ENCODE measurements around the gene ABHD15.

ABHD15 gene

DNA sequence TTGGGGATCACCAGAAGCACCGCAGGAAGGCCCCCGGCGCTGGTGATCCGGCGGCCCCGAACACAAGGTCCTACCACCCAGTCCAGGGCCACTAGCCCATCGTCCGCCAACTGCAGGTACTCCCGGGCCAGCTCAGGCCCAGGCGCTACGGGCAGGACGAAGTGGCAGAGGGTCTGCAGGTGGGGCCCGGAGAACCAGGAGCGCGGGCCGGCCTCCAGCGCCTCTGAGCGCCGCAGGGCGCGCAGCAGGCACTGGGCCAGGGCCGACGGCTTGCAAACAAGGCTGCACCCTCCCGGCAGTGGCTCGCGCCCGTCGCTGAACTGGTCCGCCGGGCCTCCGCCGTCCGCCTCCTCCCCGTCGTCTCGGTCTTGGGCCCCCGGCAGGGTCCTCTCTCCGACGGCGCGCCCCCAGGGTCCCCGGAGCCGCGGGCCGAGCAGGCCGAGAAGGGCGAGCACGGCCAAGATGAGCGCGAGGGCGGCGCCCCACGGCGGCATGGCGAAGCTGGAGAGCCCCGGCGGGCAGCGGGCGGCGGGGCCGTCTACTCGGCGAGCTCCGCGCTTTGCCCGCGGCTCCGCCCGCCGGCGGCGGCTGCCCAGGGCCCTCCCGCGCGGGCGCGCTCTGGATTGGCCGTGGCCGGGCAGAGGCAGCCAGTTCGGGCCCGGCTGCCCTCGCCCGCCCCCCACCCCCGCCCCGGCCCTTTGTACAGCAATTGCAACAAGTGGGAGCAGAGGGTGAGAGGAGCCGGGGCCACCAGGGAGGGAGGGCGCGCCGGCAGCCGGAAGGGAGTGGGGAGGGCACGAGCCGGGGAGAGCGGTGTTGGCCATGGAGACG is at the start of gene ABHD15:
ABHD15 (minus strand) TSS at position 565 of the 831 bp plus-strand sequence; CDS start at position 494, 71 bp downstream.
- H3K27ac ChIP-seq: peak within 1 kb of the TSS; percentile 98
- peak; percentile 77 for DNase-seq (ENCODE audit: low spot score)
- ChIA-PET CTCF (interaction anchor here (0.6 to 1.5 kb wide), 5 partner anchors 22 to 197 kb away, joined by 3 to 7 read pairs (median 3); partner anchors contain the start of gene ANKRD13B), POLR2A (ENCODE audit: low non-redundant PET) (interaction anchor here (1.0 kb wide), 1 partner anchor 175 kb away, joined by 4 read pairs; no protein-coding TSS in a partner anchor)
- TF ChIP-seq CTCF (conservative IDR thresholded peaks at IDR 0.05; ENCODE audit: low read depth): no peak

GRCh38 chr17:29615492-29616299 is 48.9 kb upstream of the ABHD15 start:
- CTCF ChIA-PET: interaction anchor here (3.8 kb wide), 1 partner anchor 23 kb away, joined by 45 read pairs; the partner anchor contains the start of gene ANKRD13B
- peak overlapping the region; percentile 50 for H3K27ac ChIP-seq
- POLR2A ChIA-PET (ENCODE audit: low non-redundant PET): no interaction called here
- peak; percentile 87 for DNase-seq (ENCODE audit: low spot score)
- no peak for TF ChIP-seq CTCF (conservative IDR thresholded peaks at IDR 0.05; ENCODE audit: low read depth)

DNA sequence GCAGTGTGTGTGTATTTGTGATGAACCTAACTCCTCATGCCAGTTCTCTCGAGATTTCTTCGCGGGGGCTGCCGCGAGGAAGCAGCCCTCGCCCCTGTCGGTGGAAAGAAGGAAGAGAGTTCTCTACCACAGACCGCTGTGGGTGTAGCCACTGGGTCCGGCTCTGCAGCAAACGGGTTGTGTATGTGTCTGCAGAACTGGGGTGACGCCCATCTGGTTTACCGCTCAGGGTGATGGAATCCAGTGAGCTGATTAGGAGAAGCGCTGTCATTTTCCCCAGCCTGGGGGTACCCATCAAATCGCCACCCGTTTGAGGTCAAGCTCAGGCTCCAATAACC is 48.2 kb upstream of the ABHD15 start:
- DNase-seq (ENCODE audit: low spot score): no peak
- CTCF ChIA-PET: interaction anchor here (3.8 kb wide), 1 partner anchor 23 kb away, joined by 45 read pairs; the partner anchor contains the start of gene ANKRD13B
- POLR2A ChIA-PET (ENCODE audit: low non-redundant PET): no interaction called here
- TF ChIP-seq CTCF (conservative IDR thresholded peaks at IDR 0.05; ENCODE audit: low read depth): no peak
- peak overlapping the region; percentile 50 for H3K27ac ChIP-seq

- ChIA-PET POLR2A (ENCODE audit: low non-redundant PET) (no interaction called here), CTCF (no interaction called here)
- no peak for DNase-seq (ENCODE audit: low spot score)
- no peak for TF ChIP-seq CTCF (conservative IDR thresholded peaks at IDR 0.05; ENCODE audit: low read depth)
- peak overlapping the region; percentile 50 for H3K27ac ChIP-seq
These were observed 47.7 kb upstream of the ABHD15 start for GRCh38 chr17:29614349-29615047.

GRCh38 chr17:29613856-29614255 is 47.0 kb upstream of the ABHD15 start:
- CTCF ChIA-PET: no interaction called here
- DNase-seq (ENCODE audit: low spot score): no peak
- POLR2A ChIA-PET (ENCODE audit: low non-redundant PET): interaction anchor here (0.7 kb wide), 1 partner anchor 584 kb away, joined by 8 read pairs; no protein-coding TSS in a partner anchor
- no peak for TF ChIP-seq CTCF (conservative IDR thresholded peaks at IDR 0.05; ENCODE audit: low read depth)
- H3K27ac ChIP-seq: no peak overlapping the region
